ENCODE data around the gene G6PC2. TPM values are rescaled to one million over a fixed set of nuclear protein-coding genes. Genes with fewer than 3 reads are reported as not detected.

Gene G6PC2
- total and polyA plus RNA-seq, 2 donors (not counting 1 experiment from before 2014, with no cell fraction given), result not detected

DNA sequence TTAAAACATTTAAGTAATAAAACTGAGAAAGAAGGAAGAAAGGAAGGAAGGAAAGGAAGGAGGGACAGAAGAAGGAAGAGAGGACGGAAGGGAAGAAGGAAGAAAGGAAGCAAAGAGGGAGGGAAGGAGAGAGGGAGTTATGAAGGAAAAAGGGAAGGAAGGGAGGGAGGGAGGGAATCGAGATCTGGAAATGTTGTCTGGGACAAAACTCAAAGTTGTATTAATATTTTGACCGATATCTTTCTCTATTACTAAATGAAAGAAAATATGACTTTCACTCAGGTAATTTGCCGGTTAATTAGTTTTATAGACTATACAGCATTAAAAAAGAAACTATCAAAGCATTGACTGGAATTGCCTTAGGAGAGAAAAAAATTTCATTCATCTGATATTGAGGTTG, 44.4 kb downstream of the G6PC2 start:
- WGBS (ENCODE audit: insufficient coverage), result 100% methylated on average over 1 of the region's 4 CpGs
- Histone ChIP-seq H3K79me2 (ENCODE audit: control insufficient read depth, insufficient read depth, low read length) (no peaks in the 10 kb centered on the region), H3K4me1 (ENCODE audit: control insufficient read depth in 2 of 2, insufficient read depth in 2 of 2, low read length in 2 of 2) (no peaks in the 10 kb centered on the region), H3K4me2 (replicated peaks; ENCODE audit: low read depth, low read length, poor library complexity, severe bottlenecking) (no peak overlapping the region), H3K27me3 (replicated peaks in 1 of 4; ENCODE audit: control extremely low read depth in 1 of 4, control insufficient read depth in 3 of 4, insufficient read depth in 4 of 4, low read length in 3 of 4) (no peaks in the 10 kb centered on the region), H3K36me3 (replicated peaks in 1 of 2; ENCODE audit: control extremely low read depth in 1 of 2, control insufficient read depth in 1 of 2, extremely low read depth in 1 of 2, insufficient read depth in 2 of 2, low read length in 1 of 2) (no peaks in the 10 kb centered on the region), H3K27ac (ENCODE audit: low read length in 2 of 2) (no peak overlapping the region), H3K9ac (ENCODE audit: low read length) (no peak overlapping the region), H3K4me3 (ENCODE audit: control extremely low read depth in 1 of 5, extremely low read depth in 1 of 5, insufficient read depth in 1 of 5, low read depth in 2 of 5, low read length in 4 of 5) (no peak overlapping the region), H3K9me3 (ENCODE audit: control extremely low read depth in 1 of 3, control insufficient read depth in 2 of 3, insufficient read depth in 1 of 3, low read length in 2 of 3) (no peaks in the 10 kb centered on the region), H4K20me1 (ENCODE audit: control insufficient read depth, insufficient read depth, low read length, poor library complexity, severe bottlenecking) (no peaks in the 10 kb centered on the region), H2AFZ (ENCODE audit: insufficient read depth, low read depth, low read length, poor library complexity, severe bottlenecking) (no peak overlapping the region)
- Mint-ChIP-seq H3K27me3 (no peaks in the 10 kb centered on the region), H3K27ac (no peak overlapping the region), H3K9me3 (ENCODE audit: insufficient read depth) (peaks cover 5% of the 10 kb centered on the region), H3K4me3 (no peak overlapping the region), H3K4me1 (no peaks in the 10 kb centered on the region)
- no peak for TF ChIP-seq EZH2 (IDR thresholded peaks at IDR 0.05; ENCODE audit: borderline replicate concordance, insufficient read depth, low read depth, low read length, poor library complexity, severe bottlenecking)
- TF ChIP-seq, protein P1, sequence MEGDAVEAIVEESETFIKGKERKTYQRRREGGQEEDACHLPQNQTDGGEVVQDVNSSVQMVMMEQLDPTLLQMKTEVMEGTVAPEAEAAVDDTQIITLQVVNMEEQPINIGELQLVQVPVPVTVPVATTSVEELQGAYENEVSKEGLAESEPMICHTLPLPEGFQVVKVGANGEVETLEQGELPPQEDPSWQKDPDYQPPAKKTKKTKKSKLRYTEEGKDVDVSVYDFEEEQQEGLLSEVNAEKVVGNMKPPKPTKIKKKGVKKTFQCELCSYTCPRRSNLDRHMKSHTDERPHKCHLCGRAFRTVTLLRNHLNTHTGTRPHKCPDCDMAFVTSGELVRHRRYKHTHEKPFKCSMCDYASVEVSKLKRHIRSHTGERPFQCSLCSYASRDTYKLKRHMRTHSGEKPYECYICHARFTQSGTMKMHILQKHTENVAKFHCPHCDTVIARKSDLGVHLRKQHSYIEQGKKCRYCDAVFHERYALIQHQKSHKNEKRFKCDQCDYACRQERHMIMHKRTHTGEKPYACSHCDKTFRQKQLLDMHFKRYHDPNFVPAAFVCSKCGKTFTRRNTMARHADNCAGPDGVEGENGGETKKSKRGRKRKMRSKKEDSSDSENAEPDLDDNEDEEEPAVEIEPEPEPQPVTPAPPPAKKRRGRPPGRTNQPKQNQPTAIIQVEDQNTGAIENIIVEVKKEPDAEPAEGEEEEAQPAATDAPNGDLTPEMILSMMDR (IDR thresholded peaks at IDR 0.05), result no peak
- intact Hi-C loops (cut with micrococcal nuclease), result no loop called here
- CTCF ChIA-PET, result interaction anchor here (0.6 to 1.5 kb wide), 2 partner anchors 17 to 456 kb away, joined by 3 read pairs; no protein-coding TSS in a partner anchor
- POLR2A ChIA-PET, result no interaction called here
- DNase-seq, result no peak
- ATAC-seq (ENCODE audit: low read depth), result no peak

DNA sequence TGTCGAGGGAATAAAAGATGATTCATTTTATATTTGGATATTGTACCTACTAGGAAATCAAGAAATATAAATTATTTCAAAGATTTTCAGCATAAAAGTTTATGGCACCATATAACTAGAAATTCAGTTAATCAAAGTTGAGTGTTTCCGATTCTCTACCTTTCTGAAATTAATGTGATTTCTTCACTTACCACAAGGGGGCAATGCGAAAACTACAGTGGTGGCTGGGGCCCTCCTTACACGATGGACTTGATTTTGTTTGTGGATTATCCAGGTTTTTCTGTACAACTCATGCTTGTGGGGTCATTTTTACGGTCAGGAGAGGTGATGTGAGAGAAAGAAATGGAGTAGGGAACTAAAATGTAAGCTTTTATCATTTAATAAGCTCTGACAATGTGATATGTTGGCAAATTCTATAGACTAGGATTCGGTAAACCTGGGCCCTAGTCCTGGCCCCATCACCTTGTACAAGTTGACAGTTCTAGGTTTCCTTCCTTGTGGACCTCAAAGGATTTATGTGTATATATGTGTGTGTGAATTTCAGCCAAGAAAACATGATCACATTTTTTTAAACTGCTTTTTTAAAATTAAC, 47.6 kb downstream of the G6PC2 start:
- POLR2A ChIA-PET, result no interaction called here
- Histone ChIP-seq H3K36me3 (replicated peaks in 1 of 2; ENCODE audit: control extremely low read depth in 1 of 2, control insufficient read depth in 1 of 2, extremely low read depth in 1 of 2, insufficient read depth in 2 of 2, low read length in 1 of 2) (no peaks in the 10 kb centered on the region), H2AFZ (ENCODE audit: insufficient read depth, low read depth, low read length, poor library complexity, severe bottlenecking) (peak overlapping the region; percentile 30), H3K27me3 (replicated peaks in 1 of 4; ENCODE audit: control extremely low read depth in 1 of 4, control insufficient read depth in 3 of 4, insufficient read depth in 4 of 4, low read length in 3 of 4) (no peaks in the 10 kb centered on the region), H3K27ac (ENCODE audit: low read length in 2 of 2) (no peak overlapping the region), H3K9ac (ENCODE audit: low read length) (no peak overlapping the region), H3K4me1 (ENCODE audit: control insufficient read depth in 2 of 2, insufficient read depth in 2 of 2, low read length in 2 of 2) (no peaks in the 10 kb centered on the region), H4K20me1 (ENCODE audit: control insufficient read depth, insufficient read depth, low read length, poor library complexity, severe bottlenecking) (no peaks in the 10 kb centered on the region), H3K4me3 (ENCODE audit: control extremely low read depth in 1 of 5, extremely low read depth in 1 of 5, insufficient read depth in 1 of 5, low read depth in 2 of 5, low read length in 4 of 5) (no peak overlapping the region), H3K4me2 (replicated peaks; ENCODE audit: low read depth, low read length, poor library complexity, severe bottlenecking) (no peak overlapping the region), H3K9me3 (ENCODE audit: control extremely low read depth in 1 of 3, control insufficient read depth in 2 of 3, insufficient read depth in 1 of 3, low read length in 2 of 3) (no peaks in the 10 kb centered on the region), H3K79me2 (ENCODE audit: control insufficient read depth, insufficient read depth, low read length) (no peaks in the 10 kb centered on the region)
- CTCF ChIA-PET, result interaction anchor here (1.0 to 1.1 kb wide), 2 partner anchors 12 to 16 kb away, joined by 3 read pairs; no protein-coding TSS in a partner anchor
- H3K27me3 Mint-ChIP-seq, result no peaks in the 10 kb centered on the region
- TF ChIP-seq EZH2 (IDR thresholded peaks at IDR 0.05; ENCODE audit: borderline replicate concordance, insufficient read depth, low read depth, low read length, poor library complexity, severe bottlenecking), result no peak
- TF ChIP-seq, protein P1 (IDR thresholded peaks at IDR 0.05), result peak; percentile 78
- no peaks in the 10 kb centered on the region for H3K4me1 Mint-ChIP-seq
- ATAC-seq (ENCODE audit: low read depth) (no peak), DNase-seq (peak; percentile 14)
- 100% methylated on average over 1 of the region's 6 CpGs for WGBS (ENCODE audit: insufficient coverage)
- intact Hi-C loops (cut with micrococcal nuclease), result no loop called here
- H3K27ac Mint-ChIP-seq, result no peak overlapping the region
- peaks cover 6% of the 10 kb centered on the region for H3K9me3 Mint-ChIP-seq (ENCODE audit: insufficient read depth)
- no peak overlapping the region for H3K4me3 Mint-ChIP-seq
